ENCODE measurements around the gene IGFBP2. TPM values are rescaled to one million over a fixed set of nuclear protein-coding genes. Genes with fewer than 3 reads are reported as not detected.

The IGFBP2 gene
- total and polyA plus RNA-seq, 12 donors: 26.0 to 361 (median 109) TPM

- Histone ChIP-seq H3K36me3 (no peaks in the 10 kb centered on the region), H3K27me3 (peaks cover 0 to 5% (median 0%) of the 10 kb centered on the region in 7 donors), H3K9me3 (peaks cover 0 to 9% (median 0%) of the 10 kb centered on the region in 11 donors), H3K4me1 (peaks cover 2 to 49% (median 20%) of the 10 kb centered on the region in 9 donors), H3K27ac (peak overlapping the region in 7 of 10 donors; percentile 36 to 54 (median 45)), H3K4me3 (no peak overlapping the region)
- peak; percentile 49 to 79 (median 68) for ATAC-seq
- 57 to 73% methylated on average over 8 of the region's 8 CpGs for WGBS, 2 donors
- intact Hi-C loops (cut with DNase I): loop anchor here in 1 of 10 donors (5.0 kb wide), 2 partner anchors 143 to 258 kb away; no protein-coding TSS in a partner anchor
- TF ChIP-seq CTCF (IDR thresholded peaks at IDR 0.05): no peak
- DNase-seq: peak; percentile 63 to 71
Measured at GRCh38 chr2:216713691-216714336, 80.6 kb downstream of the IGFBP2 start.

Other genes starting within 250 kb of the IGFBP2 start
- 10 to 100 TPM in 4 of 10 donors, 1 to 10 TPM in 6; 7.5 to 14.8 (median 9.8) TPM for gene SMARCAL1, start 220.9 kb upstream of the IGFBP2 start, total RNA-seq
- 1 to 10 TPM; 3.8 to 7.7 TPM for gene SMARCAL1, start 220.9 kb upstream of the IGFBP2 start, polyA plus RNA-seq
- gene RPL37A, start 134.6 kb upstream of the IGFBP2 start, total RNA-seq: 1,000 to 10,000 TPM; 1,773 to 2,212 (median 2,050) TPM
- gene RPL37A, start 134.6 kb upstream of the IGFBP2 start, polyA plus RNA-seq: 1,000 to 10,000 TPM; 2,109 to 6,100 TPM
- 100 to 1,000 TPM; 107 to 267 (median 162) TPM for gene IGFBP5, start 62.1 kb downstream of the IGFBP2 start, total RNA-seq
- 10 to 100 TPM; 67.1 to 70.6 TPM for gene IGFBP5, start 62.1 kb downstream of the IGFBP2 start, polyA plus RNA-seq
- not detected for gene TNP1, start 226.6 kb downstream of the IGFBP2 start, total RNA-seq
- not detected for gene TNP1, start 226.6 kb downstream of the IGFBP2 start, polyA plus RNA-seq